GM18502 (cell line): ENCODE data around the gene TAOK1.

ENCODE experiments used
- ATAC-seq: cut with Tn5 transposase; IDR thresholded peaks from one replicate; pipeline ENCODE4 v1.9.1; 2021; ENCODE audit warnings: mild to moderate bottlenecking; ENCODE audit not compliant: unreplicated experiment, poor library complexity

Gene TAOK1

DNA sequence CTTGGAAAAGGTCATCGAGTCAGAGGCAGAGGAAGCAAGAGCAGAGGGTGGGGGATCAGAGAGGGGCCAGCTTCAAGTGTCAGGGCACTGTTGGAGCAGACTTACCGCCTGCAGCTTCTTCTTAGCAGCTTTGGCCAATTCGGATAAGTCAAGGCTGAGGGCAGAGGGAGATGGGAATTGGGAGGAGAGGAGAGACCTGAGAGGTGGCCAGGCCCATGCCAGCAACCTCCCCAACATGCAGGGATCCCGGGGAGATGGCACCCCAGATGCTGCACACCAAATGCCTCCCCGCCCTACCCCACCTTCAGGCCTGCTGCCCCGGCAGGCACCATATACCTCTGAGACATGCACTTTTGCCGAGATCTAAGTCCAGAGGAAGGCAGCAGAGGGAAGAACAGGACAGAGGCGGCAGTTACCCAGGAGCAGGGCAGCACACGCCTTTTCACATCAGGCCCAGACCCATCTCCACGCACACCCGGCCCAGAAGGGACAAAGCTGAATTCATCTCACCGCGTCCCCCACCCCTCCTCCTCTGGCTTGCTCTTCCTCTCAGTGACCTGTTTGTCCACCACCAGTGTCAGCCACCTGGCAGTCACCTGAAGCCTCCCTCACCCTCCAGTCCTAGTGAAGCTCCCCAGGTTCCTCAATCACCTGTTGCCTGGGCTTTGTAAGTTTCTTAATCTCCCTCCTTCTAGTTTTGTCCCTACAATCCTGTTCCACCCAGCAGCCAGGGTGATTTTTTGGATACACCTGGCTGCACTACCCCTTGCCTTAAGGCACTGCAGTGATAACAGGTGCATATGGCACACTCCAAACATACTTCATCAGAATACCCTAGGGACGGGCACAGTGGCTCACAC is 188.7 kb downstream of the TAOK1 start:
- no peak for ATAC-seq

GRCh38 chr17:29579866-29580771 is 190.0 kb downstream of the TAOK1 start:
- ATAC-seq = peak; percentile 77

- ATAC-seq = no peak
Measured at GRCh38 chr17:29581583-29582253, 191.6 kb downstream of the TAOK1 start.

- ATAC-seq = no peak
Measured at GRCh38 chr17:29582254-29582765, 192.1 kb downstream of the TAOK1 start.

DNA sequence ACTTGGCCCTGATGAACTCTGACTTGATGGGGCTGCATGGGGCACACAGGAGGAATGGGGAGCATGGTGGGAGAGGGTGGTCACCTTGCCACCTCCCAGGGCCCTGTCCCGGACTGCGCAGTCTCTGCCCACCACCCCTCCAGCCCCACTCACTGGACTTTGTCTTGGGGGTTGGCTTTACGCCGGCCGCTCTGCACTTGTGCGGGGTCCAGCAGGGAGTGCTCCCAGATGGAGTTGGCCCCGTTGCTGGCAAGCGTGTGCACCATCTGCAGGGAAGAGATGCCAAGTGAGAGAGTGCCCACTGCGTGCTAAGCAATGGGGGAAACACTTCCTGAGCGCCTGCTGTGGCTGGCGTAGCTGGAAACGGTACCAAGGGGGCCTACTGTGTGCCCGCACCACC is 192.6 kb downstream of the TAOK1 start:
- no peak for ATAC-seq

- no peak for ATAC-seq
Measured at GRCh38 chr17:29583324-29584248, 193.4 kb downstream of the TAOK1 start.

GRCh38 chr17:29584452-29585079 is 194.4 kb downstream of the TAOK1 start:
- ATAC-seq = no peak

GRCh38 chr17:29585080-29585751 is 195.1 kb downstream of the TAOK1 start:
- no peak for ATAC-seq

- no peak for ATAC-seq
Measured at GRCh38 chr17:29586676-29587469, 196.7 kb downstream of the TAOK1 start.

DNA sequence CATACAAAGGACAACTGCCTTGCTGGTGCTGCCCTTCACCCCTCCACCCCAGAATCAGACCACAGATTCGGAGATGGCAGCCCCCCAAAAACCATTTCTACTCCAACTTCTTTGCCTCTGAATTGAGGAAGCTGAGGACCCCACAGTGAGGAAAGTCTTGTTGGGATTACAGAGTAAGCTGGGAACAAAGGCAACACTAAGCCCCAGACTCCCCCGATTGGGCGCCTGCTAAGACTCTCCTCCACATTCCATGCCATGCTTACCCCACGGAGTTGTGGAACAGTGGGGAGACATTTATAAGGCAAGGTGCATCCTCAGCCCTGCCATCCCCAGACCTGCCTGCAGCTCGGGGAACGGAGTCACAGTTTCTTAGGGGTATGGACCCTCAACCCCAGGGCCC is 197.4 kb downstream of the TAOK1 start:
- no peak for ATAC-seq

- no peak for ATAC-seq
Measured at GRCh38 chr17:29588017-29588561, 197.9 kb downstream of the TAOK1 start.

DNA sequence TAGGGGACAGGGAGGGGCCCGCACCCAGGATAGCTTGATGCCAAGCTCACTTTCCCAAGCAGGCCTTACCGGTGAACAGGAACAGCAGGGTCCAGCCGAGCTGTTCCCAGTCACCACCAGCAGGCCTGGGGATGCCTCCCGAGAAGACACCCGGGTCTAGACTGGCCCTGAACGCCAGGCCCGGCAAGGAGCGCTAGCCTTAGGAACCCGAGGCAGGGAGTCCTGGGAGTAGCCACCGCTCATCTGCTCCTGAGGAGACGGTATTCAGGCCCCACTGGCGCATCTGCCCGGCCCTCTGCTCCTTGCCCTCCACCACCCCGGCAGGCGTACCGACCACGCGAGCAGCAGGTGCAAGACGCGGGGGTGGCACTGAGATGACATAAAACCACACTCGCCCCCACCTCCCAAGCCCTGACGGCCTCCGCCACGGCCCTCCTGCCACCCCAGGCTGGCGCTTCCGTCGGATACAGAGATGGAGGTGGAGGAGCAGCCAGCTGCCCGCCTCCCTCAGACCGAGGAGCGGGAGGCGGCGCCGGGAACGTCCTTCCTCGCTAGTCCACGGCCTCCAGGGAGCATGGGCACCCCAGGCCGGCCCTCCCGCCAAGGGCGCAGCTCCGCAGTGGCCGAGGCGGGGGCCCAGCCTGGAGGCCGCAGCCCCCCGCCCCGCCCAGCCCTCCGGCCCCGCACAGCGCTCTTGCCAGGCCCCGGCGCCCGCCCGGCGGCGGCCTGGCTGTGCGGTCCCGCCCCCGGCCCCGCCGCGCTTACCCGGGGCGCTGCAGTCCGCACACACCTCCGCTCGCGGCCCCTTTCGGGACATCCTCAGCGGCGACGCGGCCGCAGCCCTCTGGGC is 198.6 kb downstream of the TAOK1 start:
- ATAC-seq = peak; percentile 10

DNA sequence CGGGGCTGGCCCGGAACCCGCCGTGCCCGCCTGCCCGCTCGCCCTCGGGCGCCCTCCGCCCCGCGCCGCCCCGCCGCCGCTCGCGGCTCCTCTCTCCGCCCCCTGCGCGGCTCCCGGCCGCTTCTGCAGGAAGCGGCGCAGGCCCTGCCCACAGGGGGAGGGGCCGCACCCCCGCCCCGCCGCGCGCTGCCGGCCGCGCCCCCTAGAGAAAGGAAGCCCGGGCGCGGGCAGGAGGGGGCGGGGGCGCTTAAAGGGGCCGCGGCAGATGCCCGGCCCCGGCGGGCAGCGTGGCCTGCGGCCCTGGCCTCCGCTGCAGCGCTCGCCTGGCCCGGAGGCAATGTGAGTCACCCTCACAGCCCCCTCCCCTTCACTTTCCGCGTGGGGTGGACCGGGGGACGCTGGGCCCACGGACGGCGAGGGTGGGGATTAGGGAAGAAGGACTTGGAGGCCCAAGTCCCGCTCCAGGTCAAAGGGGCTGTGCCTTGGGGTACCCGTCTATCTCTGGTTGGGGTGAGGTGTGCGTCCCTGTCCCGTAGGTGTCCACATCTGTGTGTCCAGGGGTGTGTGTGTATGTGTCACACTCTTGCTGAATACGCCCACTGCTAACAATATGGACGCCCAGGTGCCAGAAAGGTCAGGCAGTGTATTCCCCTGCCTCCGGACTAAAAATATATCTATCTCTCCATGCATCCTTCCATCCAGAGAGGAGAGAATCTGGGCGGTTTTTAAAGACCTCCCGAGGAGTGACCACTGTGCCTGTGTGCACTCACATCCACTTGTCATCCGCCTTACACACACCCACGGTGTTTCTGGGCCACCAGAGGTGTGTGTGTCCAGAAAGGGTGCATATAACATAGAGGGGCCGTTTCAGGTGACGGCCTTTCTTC is 199.6 kb downstream of the TAOK1 start, which contains the start of gene GIT1:
Gene GIT1, minus strand, starts transcription at position 125 of the 887 bp plus-strand sequence. CDS start 270 bp downstream, outside the sequence.
- ATAC-seq = peak; percentile 51

DNA sequence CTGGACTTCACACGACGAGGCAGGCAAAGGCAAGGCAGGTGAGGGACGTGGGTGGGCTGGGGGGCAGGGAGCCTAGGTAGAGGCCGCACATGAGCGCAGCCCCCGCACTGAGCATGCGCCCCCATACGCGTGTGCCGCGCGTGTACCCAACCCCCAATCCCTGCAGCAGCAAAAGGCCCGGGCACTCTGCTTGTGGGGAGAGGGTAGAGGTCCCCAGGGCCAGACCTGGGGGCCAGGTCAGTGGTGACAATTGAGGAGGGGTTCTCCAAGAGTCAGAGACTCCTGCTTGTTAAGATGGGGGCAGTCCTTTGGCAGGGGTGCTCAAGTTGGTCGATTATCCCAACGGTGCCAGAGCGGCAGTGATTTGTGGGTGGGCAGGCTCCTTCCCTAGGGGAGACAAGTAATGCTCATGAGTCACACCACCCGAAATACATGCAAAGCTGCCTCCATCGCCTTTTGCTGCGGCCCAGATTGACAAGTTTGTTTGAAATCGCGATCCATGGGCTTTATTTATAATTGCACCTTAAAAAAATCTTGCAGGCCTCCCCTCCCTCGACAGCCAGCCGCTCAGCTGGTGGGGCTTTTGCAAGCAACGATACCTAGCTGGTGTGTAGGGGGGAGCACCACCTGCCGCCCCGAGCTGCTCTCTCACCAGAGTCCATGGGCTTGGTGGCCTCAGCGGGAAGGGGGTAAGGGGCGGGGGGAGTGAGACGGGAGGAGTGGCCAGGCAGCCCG is 200.4 kb downstream of the TAOK1 start:
- ATAC-seq = no peak
